ENCODE results near the gene CRYBG3. TPM values are rescaled to one million over a fixed set of nuclear protein-coding genes. Genes with fewer than 3 reads are reported as not detected.

Gene CRYBG3
- total RNA-seq, 1 experiment from 2014 or later, result 5.9 TPM

- H3K27ac Mint-ChIP-seq, result no peak overlapping the region
- no peak overlapping the region for H3K4me3 Mint-ChIP-seq
- Histone ChIP-seq H3K56ac (ENCODE audit: insufficient read length, low read depth, low read length) (no peak overlapping the region), H2AK5ac (ENCODE audit: insufficient read length, low read length) (no peak overlapping the region), H3K9ac (ENCODE audit: extremely low read depth, insufficient read length, low read length) (no peak overlapping the region), H3K79me1 (ENCODE audit: insufficient read depth, low read depth, low read length, poor library complexity, severe bottlenecking) (no peaks in the 10 kb centered on the region), H3K4me2 (ENCODE audit: insufficient read depth, insufficient read length, low read length) (no peak overlapping the region), H3K23me2 (ENCODE audit: insufficient read length, low read depth, low read length, poor library complexity, severe bottlenecking) (no peaks in the 10 kb centered on the region), H2BK12ac (ENCODE audit: insufficient read length, low read depth, low read length) (no peak overlapping the region), H4K20me1 (ENCODE audit: control insufficient read depth, insufficient read depth, insufficient read length) (no peaks in the 10 kb centered on the region), H3K27me3 (ENCODE audit: insufficient read depth, low read length) (no peaks in the 10 kb centered on the region), H3K14ac (ENCODE audit: insufficient read depth, low read length) (no peak overlapping the region), H3K23ac (ENCODE audit: insufficient read length, low read depth, low read length) (no peak overlapping the region), H3K4ac (ENCODE audit: low read depth, low read length) (no peak overlapping the region), H3K18ac (ENCODE audit: insufficient read length, low read depth, low read length) (no peak overlapping the region), H2BK5ac (ENCODE audit: insufficient read length, low read length) (no peak overlapping the region), H3T11ph (ENCODE audit: low read length) (no peak overlapping the region), H4K8ac (replicated peaks; ENCODE audit: insufficient read length, low read depth, low read length) (no peak overlapping the region), H2BK120ac (ENCODE audit: low read depth, low read length, poor library complexity, severe bottlenecking) (no peak overlapping the region), H4K5ac (ENCODE audit: insufficient read length, low read depth, low read length) (no peak overlapping the region), H3K4me1 (ENCODE audit: insufficient read depth, low read length) (no peaks in the 10 kb centered on the region), H4K91ac (ENCODE audit: insufficient read length, low read depth, low read length) (no peak overlapping the region), H3K9me3 (ENCODE audit: control insufficient read depth, low read depth, low read length) (no peaks in the 10 kb centered on the region), H2BK15ac (ENCODE audit: low read depth, low read length) (no peak overlapping the region), H2BK20ac (ENCODE audit: low read depth, low read length, poor library complexity, severe bottlenecking) (no peak overlapping the region), H3K79me2 (ENCODE audit: insufficient read depth, low read length) (no peaks in the 10 kb centered on the region), H2AFZ (ENCODE audit: low read length) (no peak overlapping the region), H3K27ac (ENCODE audit: insufficient read length, low read depth, low read length) (no peak overlapping the region)
- DNase-seq, result no peak
- no peak for TF ChIP-seq CTCF (conservative IDR thresholded peaks at IDR 0.05)
- H3K4me1 Mint-ChIP-seq, result no peaks in the 10 kb centered on the region
- WGBS (ENCODE audit: extremely low coverage, insufficient read length, low lambda C conversion rate), result no CpG with 5 or more reads among the region's 2 CpGs
- H3K36me3 Mint-ChIP-seq (ENCODE audit: insufficient read depth in 1 of 3, low read depth in 3 of 3), result peaks cover 0 to 8% (median 4%) of the 10 kb centered on the region in 3 experiments; a peak in 3 of 7 replicates
- H3K27me3 Mint-ChIP-seq (ENCODE audit: low read depth), result no peaks in the 10 kb centered on the region
- H3K9me3 Mint-ChIP-seq, result no peaks in the 10 kb centered on the region
Observed at GRCh38 chr3:97884586-97885123, 62.8 kb downstream of the CRYBG3 start.

Data from H9 (cell line).